GM19324 (cell line): Measurements from ENCODE around the gene TNNC1.

Experiments used
- ATAC-seq: cut with Tn5 transposase; IDR thresholded peaks from one replicate; pipeline ENCODE4 v1.9.1; 2021; ENCODE audit warnings: mild to moderate bottlenecking, moderate library complexity; ENCODE audit not compliant: unreplicated experiment, low FRiP score

Gene TNNC1

GRCh38 chr3:52458770-52459545 is 5.1 kb upstream of the TNNC1 start:
- no peak for ATAC-seq

DNA sequence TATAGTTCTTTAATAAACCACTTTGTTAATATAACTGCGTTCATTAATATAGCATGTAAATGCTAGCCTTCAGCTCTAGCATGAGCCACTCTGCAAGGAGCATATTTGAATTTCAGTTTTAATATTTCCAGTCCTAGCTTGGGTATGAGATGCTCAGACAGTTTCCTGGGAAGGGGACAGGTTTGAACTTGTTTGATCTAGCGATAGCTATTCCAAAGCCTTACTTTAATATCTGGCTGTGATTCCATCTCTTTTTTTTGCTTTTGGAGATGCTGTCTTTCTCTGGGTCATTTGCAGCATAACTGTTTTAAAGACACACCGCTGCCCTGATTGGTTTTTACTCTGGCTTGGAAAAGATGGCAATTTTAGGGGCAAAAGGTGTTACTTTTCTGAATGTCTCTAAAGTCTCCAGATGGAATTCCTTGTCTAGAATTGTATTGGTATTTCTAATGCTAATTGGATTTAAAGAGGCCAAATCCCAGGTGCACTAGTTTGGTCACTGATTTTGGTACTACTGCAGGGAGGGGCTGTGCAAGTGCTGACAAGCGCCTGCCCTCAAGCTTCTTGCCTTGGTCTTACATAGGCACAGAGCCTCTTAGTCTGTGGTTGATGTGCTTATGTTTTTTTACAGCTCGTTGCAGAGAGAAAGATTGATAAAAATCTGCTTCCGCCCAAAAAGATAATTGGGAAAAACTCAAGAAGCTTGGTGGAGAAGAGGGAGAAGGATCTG is 4.4 kb upstream of the TNNC1 start:
- ATAC-seq, result no peak

DNA sequence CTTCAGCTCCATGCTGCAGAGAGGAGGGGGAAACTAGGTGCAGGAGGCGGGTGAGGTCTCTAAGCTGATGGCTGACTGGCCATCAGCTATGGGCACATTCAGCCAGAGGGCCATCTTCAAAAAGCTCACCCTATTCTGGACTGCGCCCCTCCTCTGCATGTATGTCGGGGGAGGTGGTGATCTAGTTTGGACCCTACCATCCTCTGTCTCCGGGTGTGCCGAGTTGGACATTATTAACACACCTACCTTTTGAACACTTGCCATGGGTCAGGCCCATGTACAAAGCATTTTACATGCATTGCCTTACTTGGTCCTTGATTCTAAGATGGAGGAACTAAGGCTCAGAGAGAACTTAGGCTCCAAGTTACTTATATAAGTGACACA is 3.0 kb upstream of the TNNC1 start:
- ATAC-seq, result no peak

- ATAC-seq, result no peak
These were observed 2.4 kb upstream of the TNNC1 start for GRCh38 chr3:52456169-52456799.

DNA sequence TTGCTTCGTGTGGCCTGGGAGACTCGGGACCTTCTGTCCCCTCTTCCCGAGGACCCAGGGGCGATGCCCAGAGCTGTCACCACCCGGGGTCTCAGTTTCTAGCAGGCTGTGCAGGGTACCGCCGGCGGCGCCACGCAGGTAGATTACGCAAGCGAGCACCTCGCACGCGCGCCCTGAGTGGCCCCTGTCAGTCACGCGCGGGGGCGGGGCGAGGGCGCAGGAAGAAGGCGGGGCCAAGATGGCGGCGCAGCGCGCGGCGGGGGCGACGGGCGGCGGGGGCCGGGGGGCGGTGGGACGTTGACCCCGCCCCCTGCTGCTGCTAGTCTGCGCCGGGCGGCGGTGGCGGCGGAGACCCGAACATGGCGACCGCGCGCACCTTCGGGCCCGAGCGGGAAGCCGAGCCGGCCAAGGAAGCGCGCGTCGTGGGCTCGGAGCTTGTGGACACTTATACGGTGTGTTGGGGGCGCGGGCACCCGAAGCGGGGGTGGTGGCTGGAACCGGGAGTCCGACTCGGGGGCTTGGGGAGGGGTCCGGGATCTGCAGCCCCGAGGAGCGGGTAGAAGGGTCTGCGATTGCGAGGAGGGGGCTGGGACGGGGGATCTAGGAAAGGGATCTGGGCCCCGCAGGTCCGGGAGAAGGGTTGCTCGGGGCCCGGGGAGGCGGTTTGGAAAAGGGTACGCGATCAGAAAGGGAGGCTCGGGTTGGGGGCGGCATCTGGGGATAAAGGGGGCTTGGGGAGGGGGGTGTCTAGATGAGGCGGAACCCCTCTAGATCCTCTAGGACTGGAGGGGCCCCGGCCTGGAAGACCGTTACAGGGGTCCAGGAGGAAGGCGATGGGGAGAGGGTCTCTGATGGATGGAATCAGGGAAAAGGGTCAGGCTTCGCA is 1.7 kb upstream of the TNNC1 start, which contains the start of gene NISCH:
Gene NISCH, plus strand, starts transcription at position 322 of the 886 bp plus-strand sequence. Its CDS starts 38 bp downstream, at position 360.
- ATAC-seq, result peak; percentile 72

DNA sequence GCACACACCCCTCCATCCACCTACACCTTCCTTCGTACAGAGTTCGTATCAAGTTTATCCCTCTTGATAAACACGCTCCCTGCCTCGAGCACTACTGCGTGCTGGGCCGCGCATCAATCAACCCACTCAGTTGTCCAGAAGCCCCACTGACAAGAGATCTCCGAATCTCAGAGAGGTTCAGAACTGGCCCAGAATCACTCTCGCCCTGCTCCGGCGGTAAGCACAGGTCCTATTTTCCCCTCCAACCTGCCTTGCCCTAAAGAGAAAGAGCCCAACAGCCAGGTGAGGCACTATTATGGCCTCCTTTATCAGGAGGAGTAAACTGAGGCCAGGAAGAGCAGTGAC is 1.1 kb upstream of the TNNC1 start:
- ATAC-seq, result no peak

DNA sequence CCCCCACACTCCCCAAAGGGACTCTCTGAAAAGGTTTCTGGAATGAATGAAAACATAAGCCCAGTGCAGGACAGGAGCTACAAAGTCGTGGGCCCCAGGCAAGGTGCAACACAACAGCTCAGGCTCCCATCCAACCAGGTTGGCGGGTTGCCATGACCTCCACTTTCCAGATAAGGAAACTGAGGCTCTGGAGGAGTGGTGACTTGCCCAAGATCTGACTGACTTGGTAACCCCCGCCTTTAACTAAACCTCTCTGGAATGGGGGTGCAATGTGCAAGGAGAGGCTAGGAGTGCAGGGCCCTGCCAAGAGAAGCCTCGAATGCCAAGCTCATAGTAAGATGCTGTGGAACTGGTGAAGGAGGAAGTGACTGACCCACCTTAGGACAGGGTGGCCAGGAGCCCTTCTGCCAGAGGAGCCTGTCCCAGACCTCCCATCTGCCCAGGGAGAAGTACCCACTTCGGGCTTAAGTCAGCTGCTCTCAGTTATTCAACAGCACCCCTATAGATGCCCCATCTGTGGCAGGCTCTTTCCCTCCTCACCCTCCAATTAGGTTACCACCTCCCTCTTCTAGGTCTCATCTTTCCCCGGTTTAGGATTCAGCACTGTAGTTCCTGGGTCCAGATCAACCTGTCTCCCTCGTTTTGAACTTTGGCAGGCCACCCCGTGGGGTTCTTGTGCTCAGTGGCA is 553 bp upstream of the TNNC1 start:
- no peak for ATAC-seq

- no peak for ATAC-seq
These were observed 1.1 kb downstream of the TNNC1 start for GRCh38 chr3:52452570-52453221.

DNA sequence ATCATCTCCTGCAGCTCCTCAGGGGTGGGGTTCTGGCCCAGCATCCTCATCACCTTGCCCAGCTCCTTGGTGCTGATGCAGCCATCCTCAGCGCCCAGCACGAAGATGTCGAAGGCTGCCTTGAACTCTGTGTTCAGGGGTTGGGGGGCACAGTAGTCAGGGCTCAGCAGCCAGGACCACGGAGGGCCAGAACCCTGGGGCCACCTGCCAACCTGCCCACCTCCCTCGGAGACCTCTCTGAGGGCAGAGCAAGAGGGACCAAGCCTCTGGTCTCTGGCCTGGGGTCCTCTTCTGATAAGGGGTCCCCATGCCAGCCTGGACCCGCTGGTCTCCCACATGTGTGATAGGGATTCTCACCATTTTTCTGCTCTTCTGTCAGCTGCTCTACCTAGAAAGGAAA is 1.7 kb downstream of the TNNC1 start:
- ATAC-seq, result no peak

DNA sequence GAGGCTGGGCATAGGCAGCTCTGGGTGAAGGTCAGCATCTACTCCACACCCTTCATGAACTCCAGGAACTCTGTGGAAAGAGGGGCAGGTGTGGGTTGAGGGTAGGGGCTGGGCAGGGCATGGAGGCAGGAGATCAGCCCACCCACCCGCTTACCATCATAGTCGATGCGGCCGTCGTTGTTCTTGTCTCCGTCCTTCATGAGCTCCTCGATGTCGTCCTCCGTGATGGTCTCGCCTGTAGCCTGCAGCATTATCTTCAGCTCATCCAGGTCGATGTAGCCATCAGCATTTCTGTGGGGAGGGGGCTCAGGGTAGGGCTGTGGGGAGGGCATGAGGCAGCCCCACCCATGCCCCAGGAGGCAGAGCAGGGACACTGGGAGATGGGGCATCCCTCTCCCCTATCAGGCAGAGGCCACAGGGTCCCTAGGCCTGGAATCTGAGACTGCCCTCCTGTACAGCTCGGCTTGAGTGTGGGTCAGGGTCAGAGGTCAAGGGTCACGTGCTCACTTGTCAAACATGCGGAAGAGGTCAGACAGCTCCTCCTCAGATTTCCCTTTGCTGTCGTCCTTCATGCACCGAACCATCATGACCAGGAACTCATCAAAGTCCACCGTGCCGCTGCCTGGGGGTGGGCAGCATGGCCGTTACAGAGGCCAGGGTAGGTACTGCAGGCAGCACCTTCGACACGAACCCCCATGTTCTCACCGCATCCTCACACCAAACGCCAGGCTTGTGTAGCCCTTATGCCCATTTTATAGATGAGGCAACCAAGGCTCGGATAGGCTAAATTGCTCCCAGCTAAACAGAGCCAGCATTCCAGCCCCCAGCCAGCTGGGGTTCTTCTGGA is 2.4 kb downstream of the TNNC1 start:
- no peak for ATAC-seq

DNA sequence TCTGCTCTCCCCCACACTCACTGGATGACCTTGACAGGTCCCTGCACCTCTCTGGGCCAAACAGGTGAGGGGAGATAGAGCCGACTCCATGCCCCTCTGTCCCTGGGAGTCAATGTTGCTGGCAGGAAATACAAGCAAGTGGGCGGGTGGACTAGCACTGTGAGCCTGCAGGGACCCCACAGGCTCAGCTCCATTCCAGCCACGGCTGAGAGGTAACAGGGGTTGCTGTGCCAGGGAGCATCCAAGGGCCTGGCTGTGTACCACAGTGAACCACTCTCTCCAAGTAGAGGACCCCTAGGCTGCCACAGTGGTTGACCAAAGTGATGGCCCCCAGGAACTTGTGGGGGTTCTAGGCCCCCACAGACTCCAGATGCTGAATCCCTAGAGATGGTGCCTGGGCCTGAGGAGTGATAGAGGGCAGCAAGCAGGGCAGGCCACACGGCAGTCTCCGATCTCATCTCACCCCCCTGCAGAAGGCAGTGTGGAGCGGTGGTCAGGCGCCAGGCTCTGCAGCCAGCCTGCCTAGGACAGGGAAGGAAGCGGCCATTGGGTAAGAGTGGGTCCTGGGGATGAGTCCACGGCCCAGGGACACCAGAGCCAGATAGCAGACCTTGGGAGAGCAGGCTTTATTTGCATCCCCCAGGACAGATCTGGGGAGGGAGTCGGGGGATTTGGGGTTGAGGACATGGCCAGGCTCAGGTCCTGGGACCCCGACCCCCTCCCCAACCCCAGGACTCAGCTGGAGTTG is 3.2 kb downstream of the TNNC1 start:
- no peak for ATAC-seq

- ATAC-seq, result no peak
These were observed 6.1 kb downstream of the TNNC1 start for GRCh38 chr3:52447512-52448355.

- no peak for ATAC-seq
These were observed 7.0 kb downstream of the TNNC1 start for GRCh38 chr3:52446631-52447511.

GRCh38 chr3:52446042-52446441 is 7.8 kb downstream of the TNNC1 start:
- no peak for ATAC-seq

DNA sequence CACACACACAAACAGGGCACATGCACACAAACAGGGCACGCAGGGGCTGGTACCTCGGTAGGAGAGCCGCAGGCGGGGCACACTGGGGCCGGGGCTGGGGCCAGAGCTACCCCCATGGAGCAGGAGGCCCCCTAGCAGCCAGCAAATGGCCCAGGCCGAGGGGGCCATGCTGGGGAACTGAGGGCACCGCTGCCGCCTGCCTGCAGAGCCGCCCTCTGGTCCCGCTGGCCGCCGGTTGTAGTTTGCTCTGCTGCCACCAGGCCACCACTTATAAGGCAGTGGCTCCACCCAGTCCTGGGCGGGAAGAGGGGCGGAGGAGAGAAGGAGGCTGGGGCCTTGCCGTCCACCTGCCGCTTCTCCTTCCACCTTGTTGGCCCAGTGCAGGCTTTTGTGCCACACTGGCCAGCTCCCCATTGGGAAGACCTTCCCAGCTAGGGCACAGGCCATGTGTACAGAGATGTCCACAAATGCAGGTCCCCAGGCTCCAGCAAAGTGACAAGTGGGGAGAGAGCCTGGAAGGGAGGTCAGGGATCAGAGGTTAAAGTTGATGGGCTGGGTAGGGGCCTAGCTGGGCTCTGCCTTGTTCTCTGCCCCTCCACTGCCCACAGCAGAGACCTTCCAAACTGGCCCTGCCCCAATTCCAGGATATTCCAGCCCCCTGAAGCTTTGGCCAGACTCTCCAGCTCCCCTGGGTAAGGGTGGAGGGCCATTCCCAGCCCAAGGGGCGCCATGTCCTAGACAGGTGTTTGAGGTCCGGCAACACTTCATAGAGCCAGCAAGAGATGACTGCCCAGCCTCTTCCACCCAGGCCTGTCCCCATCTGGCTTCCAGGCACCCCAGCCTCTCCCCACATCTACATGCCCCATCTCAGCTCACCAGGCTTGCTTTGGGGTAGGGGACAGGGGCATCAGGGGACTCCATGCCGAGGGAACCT is 8.7 kb downstream of the TNNC1 start, which contains the start of gene SEMA3G:
Gene SEMA3G, minus strand, starts transcription at position 244 of the 934 bp plus-strand sequence. Its CDS starts 76 bp downstream, at position 168.
- no peak for ATAC-seq
